Measurements from ENCODE around the gene USP46.

USP46 gene

DNA sequence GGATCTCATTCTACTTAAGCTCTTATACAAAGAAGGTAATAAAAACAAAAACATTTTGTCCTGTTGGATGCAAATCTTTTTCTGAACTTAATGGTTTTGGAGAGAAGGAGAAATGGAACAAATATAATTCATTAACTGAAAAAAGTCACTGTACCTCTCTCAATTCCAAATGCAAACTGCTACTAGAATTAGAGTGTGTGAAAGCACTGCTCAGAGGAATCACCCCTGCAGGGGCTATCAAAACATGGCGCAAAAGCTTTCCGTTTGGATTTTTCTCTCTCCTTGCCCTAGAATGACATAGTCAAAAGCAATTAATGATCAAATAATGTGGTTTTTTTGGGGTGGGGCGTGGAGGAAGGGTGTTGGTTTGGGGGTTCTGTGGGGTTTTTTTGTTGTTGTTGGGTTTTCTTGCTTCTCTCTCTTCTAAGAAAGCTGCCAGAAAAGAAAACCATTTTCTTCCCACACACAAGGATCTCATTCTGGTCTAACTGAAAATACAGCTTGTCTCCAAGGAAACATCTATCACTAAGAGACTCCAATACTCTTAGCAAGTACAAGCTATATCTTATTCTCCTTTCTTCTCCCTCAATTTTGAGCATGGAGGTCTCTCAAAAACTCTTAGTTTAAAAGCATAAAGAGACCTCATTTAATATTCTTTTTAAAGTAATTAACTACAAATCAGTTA is 41.6 kb downstream of the USP46 start:
- TF ChIP-seq CTCF (IDR thresholded peaks at IDR 0.05; ENCODE audit: low read length, missing control alignments), result no peak
- no peak for DNase-seq (ENCODE audit: low read depth)
- H3K4me3 ChIP-seq (replicated peaks; ENCODE audit: low read depth, low read length), result no peak overlapping the region

DNA sequence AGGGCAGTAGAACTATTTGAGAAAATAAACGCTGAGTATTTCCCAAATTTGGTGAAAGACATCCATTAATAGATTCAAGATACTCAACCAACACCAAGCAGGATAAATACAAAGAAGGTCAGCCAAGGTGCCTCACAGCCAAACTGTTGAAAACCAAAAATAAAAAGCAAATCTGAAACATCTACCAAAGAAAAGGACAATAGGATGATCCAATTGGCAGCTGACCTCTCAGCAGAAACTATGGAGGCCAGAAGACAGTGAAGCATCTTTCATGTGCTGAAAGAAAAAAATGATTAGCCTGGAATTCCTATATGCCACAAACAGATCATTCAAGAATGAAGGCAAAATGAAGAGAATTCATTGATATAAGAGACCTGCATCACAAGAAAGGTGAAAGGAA is 44.9 kb downstream of the USP46 start:
- no peak for TF ChIP-seq CTCF (IDR thresholded peaks at IDR 0.05; ENCODE audit: low read length, missing control alignments)
- no peak for DNase-seq (ENCODE audit: low read depth)
- H3K4me3 ChIP-seq (replicated peaks; ENCODE audit: low read depth, low read length), result no peak overlapping the region

DNA sequence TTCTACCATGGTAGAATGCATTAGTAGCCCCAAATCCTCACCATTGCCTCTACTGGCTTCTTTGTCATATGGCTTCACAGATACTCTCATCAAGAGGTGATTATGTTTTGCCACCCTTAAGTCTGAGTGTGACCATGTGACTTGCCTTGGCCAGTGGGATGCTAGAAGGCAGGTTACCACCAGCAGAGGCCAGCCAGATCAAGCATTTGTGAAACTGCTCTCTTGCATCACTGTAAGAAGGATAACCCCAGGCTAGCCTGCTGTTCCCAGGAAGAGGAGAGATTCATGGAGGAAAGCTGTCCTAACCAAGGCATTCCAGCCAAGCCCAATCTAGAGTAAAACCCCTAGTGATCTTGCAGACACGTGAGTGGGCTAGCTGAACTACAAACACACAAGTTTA is 46.8 kb downstream of the USP46 start:
- H3K4me3 ChIP-seq (replicated peaks; ENCODE audit: low read depth, low read length), result no peak overlapping the region
- no peak for TF ChIP-seq CTCF (IDR thresholded peaks at IDR 0.05; ENCODE audit: low read length, missing control alignments)
- DNase-seq (ENCODE audit: low read depth), result no peak

DNA sequence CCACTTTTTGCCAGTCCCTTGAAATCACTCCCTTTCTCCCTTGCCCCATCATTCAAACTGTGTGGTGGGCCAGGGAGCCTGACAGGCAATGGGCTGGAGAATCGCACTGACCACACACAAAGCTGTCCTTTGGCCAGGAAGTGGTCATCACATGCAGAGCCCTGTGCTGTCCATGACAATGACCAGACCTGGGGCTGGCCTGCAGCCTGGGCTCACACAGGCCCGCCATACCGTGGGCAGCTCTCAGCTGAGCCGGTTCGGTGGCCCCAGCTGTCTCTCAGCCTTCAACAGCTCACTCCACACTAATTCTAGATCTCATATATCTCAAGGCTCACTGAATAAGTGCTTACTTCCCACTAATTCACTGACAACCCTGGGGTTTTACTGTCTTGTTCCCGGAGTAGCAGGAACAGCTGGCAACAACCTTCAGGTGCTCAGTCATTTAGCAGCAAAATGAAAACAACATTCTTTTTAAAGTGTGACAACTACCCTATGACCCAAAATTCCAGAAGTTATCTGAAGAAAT is 48.0 kb downstream of the USP46 start:
- no peak overlapping the region for H3K4me3 ChIP-seq (replicated peaks; ENCODE audit: low read depth, low read length)
- no peak for DNase-seq (ENCODE audit: low read depth)

GRCh38 chr4:52606726-52607125 is 52.4 kb downstream of the USP46 start:
- TF ChIP-seq CTCF (IDR thresholded peaks at IDR 0.05; ENCODE audit: low read length, missing control alignments), result no peak
- DNase-seq (ENCODE audit: low read depth), result no peak
- H3K4me3 ChIP-seq (replicated peaks; ENCODE audit: low read depth, low read length), result no peak overlapping the region

More for the DNA sequence above, 48.0 kb downstream of the USP46 start:
- no peak for TF ChIP-seq CTCF (IDR thresholded peaks at IDR 0.05; ENCODE audit: low read length, missing control alignments)

DNA sequence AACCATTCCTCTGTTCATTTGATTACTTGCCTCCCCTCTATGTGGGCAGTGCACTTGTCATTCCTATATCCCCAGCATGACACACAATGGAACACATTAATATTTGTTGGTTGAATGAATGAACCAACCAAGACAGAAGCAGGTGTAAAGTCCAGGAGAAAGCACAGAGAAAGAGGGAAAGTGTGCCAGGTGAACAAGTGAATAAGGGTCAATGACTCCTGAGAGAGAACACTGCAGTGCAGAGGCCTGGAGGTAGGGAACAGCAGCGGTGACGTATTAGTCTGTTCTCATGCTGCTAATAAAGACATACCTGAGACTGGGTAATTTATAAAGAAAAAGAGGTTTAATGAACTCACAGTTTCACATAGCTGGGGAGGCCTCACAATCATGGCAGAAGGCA is 53.1 kb downstream of the USP46 start:
- TF ChIP-seq CTCF (IDR thresholded peaks at IDR 0.05; ENCODE audit: low read length, missing control alignments), result no peak
- H3K4me3 ChIP-seq (replicated peaks; ENCODE audit: low read depth, low read length), result no peak overlapping the region
- no peak for DNase-seq (ENCODE audit: low read depth)

DNA sequence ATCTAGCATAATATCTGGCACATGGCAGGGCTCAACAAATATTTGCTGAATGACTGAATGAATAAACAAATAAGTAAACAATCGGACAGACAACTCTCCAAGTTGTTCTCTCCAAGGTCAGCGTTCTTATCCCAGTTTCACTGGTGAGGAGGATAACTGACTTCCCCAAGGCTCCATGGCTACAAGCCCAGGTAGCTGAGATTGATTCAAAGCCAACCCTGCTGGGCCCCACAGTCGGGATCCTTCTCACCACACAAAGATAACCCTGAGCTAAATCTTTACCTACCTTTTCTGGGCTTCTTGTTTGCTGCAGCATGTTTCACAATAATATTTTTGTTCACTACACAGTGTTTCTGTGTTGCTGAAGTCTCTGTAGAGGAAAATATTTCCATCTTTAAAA is 54.9 kb downstream of the USP46 start:
- no peak overlapping the region for H3K4me3 ChIP-seq (replicated peaks; ENCODE audit: low read depth, low read length)
- no peak for DNase-seq (ENCODE audit: low read depth)
- TF ChIP-seq CTCF (IDR thresholded peaks at IDR 0.05; ENCODE audit: low read length, missing control alignments), result no peak
